Bronchial epithelial cell (primary cell): ENCODE measurements around the gene GSTA2. TPM values are rescaled to one million over a fixed set of nuclear protein-coding genes. Genes with fewer than 3 reads are reported as not detected.
"Not testable (repeated sequence)": the region's sequence is repeated elsewhere in the genome, so short reads cannot be mapped to it uniquely, and the experiment has no call there.

ENCODE experiments used
- DNase-seq: peaks from one replicate; pipeline ENCODE4 v3.0.0-alpha.2; 2010; ENCODE audit warnings: low read depth
- FAIRE-seq: peaks from 2 replicates; lab custom pipeline; 2011; peaks lifted over from hg19 to GRCh38; lab: Jason Lieb, UNC
- H3K27me3 ChIP-seq: 2 replicates; pipeline ENCODE4 v1.5.1; 2011; ENCODE audit warnings: low read length; ENCODE audit not compliant: control insufficient read depth, insufficient read depth
- H3K36me3 ChIP-seq: 2 replicates; pipeline ENCODE4 v1.5.1; 2011; ENCODE audit warnings: low read length; ENCODE audit not compliant: control insufficient read depth, insufficient read depth
- H3K4me3 ChIP-seq: 2 replicates; pipeline ENCODE4 v1.5.1; 2011; ENCODE audit warnings: mild to moderate bottlenecking, low read depth, low read length, control low read depth
- total RNA-seq: library from RNA; depleted of rRNA; stranded (reverse); fragments of >200 nt; gene quantifications from 2 replicates; pipeline ENCODE4 v1.2.1, GENCODE V29; 2014
- TF ChIP-seq, protein P1 (sequence below): IDR thresholded peaks from 2 replicates; pipeline ENCODE4 v1.5.1; 2011; ENCODE audit warnings: mild to moderate bottlenecking, moderate library complexity, low read length, control low read depth, inconsistent platforms; ENCODE audit not compliant: insufficient read depth, severe bottlenecking

Gene GSTA2
- total RNA-seq, 1 donor from 2014 or later = not detected

DNA sequence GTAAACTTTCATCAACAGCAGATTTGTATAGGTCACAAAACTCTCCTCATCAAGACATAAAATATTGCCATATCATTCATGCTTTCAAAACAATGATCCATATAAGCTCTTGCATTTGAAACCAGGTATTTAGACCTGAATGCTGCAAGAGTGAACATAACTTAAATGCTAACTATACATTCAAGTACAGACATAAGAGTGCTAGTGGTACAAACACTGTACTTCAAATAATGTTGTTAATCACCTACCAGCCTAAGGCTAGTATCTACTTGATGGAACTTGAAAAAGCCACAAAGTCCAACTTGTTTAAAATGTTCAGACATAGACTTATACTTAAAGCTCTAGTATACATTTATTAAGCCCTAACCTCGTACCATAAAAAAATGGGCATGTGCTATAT lies 16.0 kb upstream of the GSTA2 start:
- TF ChIP-seq, protein P1, sequence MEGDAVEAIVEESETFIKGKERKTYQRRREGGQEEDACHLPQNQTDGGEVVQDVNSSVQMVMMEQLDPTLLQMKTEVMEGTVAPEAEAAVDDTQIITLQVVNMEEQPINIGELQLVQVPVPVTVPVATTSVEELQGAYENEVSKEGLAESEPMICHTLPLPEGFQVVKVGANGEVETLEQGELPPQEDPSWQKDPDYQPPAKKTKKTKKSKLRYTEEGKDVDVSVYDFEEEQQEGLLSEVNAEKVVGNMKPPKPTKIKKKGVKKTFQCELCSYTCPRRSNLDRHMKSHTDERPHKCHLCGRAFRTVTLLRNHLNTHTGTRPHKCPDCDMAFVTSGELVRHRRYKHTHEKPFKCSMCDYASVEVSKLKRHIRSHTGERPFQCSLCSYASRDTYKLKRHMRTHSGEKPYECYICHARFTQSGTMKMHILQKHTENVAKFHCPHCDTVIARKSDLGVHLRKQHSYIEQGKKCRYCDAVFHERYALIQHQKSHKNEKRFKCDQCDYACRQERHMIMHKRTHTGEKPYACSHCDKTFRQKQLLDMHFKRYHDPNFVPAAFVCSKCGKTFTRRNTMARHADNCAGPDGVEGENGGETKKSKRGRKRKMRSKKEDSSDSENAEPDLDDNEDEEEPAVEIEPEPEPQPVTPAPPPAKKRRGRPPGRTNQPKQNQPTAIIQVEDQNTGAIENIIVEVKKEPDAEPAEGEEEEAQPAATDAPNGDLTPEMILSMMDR = no peak
- H3K27me3 ChIP-seq = no peaks in the 10 kb centered on the region
- no peak overlapping the region for H3K4me3 ChIP-seq
- peak; percentile 42 for DNase-seq
- H3K36me3 ChIP-seq = no peaks in the 10 kb centered on the region
- FAIRE-seq = no peak

DNA sequence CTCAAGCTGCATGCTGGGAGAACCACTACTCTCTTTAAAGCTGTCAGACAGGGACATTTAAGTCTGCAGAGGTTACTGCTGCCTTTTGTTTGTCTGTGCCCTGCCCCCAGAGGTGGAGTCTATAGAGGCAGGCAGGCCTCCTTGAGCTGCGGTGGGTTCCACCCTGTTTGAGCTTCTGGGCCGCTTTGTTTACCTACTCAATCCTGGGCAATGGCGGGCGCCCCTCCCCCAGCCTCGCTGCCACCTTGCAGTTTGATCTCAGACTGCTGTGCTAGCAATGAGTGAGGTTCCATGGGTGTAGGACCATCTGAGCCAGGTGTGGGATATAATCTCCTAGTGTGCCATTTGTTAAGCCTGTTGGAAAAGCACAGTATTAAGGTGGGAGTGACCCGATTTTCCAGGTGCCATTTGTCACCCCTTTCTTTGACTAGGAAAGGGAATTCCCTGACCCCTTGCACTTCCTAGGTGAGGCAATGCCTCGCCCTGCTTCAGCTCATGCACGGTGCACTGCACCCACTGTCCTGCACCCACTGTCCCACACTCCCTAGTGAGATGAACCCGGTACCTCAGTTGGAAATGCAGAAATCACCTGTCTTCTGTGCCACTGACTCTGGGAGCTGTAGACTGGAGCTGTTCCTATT lies 13.6 kb upstream of the GSTA2 start:
- FAIRE-seq = not testable (repeated sequence)

DNA sequence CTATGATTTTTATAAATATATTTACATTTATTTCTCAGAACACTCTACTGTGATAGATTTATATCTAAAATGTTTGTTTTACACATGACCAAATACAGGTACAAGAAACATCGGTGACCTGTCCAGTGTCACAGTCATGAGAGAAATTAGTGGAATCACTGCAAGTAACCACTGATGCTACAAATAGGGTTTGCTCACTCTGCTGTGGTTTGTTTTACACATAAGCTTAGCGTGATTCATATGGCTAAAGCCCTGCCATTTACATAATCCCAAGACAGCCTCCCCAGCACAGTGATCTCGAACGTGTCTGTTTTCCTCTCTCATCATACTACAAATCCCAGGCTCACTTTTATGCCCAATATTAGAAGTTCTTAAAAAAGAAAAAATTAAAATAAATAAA lies 6.1 kb upstream of the GSTA2 start:
- H3K4me3 ChIP-seq, H3K27me3 ChIP-seq, H3K36me3 ChIP-seq, FAIRE-seq: not testable (repeated sequence)
- peak; percentile 20 for DNase-seq

More for the DNA sequence above, 13.6 kb upstream of the GSTA2 start:
- not testable (repeated sequence) for H3K36me3 ChIP-seq, DNase-seq, H3K4me3 ChIP-seq, H3K27me3 ChIP-seq

DNA sequence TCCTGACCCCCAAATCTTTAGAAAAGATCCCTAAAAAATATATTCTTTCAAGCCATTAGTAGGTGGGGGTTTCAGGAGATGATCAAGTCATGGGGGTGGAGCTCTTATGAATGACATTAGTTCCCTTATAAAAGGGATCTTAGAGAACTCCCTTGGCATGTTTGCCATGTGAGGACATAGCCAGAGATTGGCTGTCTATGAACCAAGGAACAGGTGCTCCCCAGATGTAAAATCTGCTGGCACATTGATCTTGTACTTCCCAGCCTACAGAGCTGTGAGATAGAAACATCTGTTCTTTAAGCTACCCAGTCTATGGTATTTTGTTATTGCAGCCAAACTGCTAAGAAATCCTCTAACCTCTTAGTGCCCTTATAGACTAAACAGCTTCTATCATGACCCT lies 4.4 kb upstream of the GSTA2 start:
- not testable (repeated sequence) for H3K27me3 ChIP-seq, H3K4me3 ChIP-seq, H3K36me3 ChIP-seq, DNase-seq, FAIRE-seq

DNA sequence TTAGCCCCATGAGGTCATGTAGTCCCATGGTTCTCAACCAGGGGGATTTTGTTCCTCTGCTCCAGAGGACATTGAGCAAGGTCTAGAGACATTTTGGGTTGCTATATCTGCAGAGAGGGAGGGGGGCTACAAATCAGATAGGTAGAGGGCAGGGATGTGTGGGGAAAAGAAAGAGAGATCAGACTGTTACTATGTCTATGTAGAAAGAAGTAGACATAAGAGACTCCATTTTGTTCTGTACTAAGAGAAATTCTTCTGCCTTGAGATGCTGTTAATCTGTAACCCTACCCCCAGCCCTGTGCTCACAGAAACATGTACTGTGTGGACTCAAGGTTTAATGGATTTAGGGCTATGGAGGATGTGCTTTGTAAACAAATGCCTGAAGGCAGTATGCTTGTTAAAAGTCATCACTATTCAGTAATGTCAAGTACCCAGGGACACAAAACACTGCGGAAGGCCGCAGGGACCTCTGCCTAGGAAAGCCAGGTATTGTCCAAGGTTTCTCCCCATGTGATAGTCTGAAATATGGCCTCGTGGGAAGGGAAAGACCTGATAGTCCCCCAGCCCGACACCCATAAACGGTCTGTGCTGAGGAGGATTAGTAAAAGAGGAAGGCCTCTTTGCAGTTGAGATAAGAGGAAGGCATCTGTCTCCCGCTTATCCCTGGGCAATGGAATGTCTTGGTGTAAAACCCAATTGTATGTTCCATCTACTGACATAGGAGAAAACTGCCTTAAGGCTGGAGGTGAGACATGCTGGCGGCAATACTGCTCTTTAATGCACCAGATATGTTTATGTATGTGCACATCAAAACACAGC lies 1.4 kb downstream of the GSTA2 start:
- not testable (repeated sequence) for H3K4me3 ChIP-seq, FAIRE-seq, H3K36me3 ChIP-seq, H3K27me3 ChIP-seq, DNase-seq

DNA sequence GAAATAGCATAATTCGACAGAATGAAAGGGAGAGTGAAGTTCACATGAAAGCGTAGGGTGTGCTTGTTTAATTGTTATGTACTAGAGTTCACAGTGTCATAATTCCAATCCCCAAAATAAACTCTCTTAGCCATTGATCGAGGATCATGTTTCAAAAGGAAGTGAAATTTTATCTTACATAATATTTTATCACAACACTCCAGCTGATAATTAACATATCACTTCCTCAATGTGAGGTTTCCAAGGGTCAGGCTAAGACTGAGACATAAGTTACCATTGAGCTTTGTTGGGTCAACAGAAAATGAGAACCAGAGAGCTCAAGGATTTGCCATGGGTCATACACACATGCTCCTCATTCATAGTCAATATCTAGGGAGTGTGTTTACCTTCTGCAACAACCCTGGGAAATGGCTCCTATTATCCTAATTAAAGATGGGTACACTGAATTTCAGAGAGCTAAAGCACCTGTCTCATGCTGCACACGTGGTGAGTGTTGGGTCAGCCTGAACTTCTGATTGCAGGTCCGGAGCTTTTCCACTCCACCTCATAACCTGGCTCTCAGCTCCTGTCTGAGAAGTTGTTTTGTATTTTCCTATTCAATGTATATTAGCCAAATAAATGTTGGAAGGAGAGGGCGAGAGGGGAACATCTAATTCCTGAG lies 3.0 kb downstream of the GSTA2 start:
- no peak overlapping the region for H3K4me3 ChIP-seq
- no peaks in the 10 kb centered on the region for H3K27me3 ChIP-seq
- DNase-seq (no peak), FAIRE-seq (no peak)
- TF ChIP-seq, protein P1 = no peak
- H3K36me3 ChIP-seq = no peaks in the 10 kb centered on the region

DNA sequence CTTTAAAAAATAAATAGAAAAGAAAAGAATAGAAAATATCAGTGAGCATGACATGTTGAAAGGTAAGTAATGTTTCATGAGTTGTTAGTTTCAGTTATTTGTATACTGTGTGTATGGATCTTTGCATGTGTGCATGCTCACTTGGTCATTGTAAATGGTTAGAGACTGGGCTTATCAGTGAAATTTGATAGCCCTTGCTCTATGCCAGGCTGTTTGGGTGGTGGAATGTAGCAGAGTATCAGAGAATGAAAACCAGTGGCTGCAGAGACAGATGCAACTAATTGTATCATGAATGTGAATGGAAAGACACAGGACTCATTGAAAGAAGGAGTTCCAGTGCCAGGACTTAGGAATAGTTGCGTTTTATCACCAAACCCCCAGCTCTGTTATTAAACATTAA lies 4.2 kb downstream of the GSTA2 start:
- DNase-seq (no peak), FAIRE-seq (no peak)
- no peaks in the 10 kb centered on the region for H3K27me3 ChIP-seq
- no peak overlapping the region for H3K4me3 ChIP-seq
- TF ChIP-seq, protein P1 = no peak
- H3K36me3 ChIP-seq = no peaks in the 10 kb centered on the region

DNA sequence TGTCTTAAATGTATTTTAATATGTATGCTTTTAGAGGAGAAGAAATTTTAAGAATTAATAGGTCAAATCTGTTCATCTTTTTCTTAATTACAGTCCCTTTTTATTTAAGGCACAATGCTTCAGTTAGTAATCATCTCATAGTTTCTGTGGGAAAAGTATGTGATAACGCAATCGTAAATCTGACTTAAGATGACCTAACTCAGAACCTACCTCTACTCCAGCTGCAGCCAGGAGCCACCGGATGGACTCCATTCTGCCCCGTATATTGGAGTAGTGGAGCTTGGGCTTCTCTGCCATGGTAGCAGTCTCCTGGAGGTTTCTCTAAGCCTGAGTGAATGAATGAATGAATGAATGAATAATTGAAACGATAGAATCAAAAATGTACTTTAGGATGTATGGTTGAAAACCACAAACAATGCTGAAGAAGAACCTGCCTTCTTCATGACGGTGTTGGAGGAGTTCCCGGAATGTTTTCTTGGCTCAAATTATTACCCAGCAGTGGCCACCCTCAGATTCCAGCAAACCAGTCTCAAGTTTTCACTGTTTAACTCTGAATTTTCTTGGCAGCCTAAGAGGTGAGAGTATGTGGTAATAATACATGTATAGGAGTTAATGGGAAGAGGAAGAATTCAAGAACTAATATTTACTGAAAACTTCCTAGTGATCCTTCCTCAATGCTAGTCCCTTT lies 5.5 kb downstream of the GSTA2 start:
- not testable (repeated sequence) for H3K27me3 ChIP-seq, H3K36me3 ChIP-seq, DNase-seq, FAIRE-seq, H3K4me3 ChIP-seq
